Measurements from ENCODE around the gene IRF2. TPM values are rescaled to one million over a fixed set of nuclear protein-coding genes. Genes with fewer than 3 reads are reported as not detected.
A peak's percentile ranks its signal among the peaks of the same experiment; 100 is the strongest.

The IRF2 gene
- total and polyA plus RNA-seq, 2 of the 8 experiments (the other 6 are each of a cell fraction or from before 2014, with no cell fraction given), result 13.8 to 17.0 TPM

- TF ChIP-seq CHD7 (IDR thresholded peaks at IDR 0.05; ENCODE audit: insufficient replicate concordance, low read length) (no peak), SP2 (IDR thresholded peaks at IDR 0.05; ENCODE audit: low read length) (no peak), CTBP2 (IDR thresholded peaks at IDR 0.05; ENCODE audit: borderline replicate concordance, insufficient read depth, insufficient read length, low read length) (peak; percentile 90), BACH1 (IDR thresholded peaks at IDR 0.05; ENCODE audit: low read length) (peak; percentile 56; the same call in 1 of the 2 replicates), SIRT6 (IDR thresholded peaks at IDR 0.05; ENCODE audit: low read length) (no peak), ASH2L (IDR thresholded peaks at IDR 0.05; ENCODE audit: low read length) (peak; percentile 89), RBBP5 (IDR thresholded peaks at IDR 0.05; ENCODE audit: borderline replicate concordance, low read depth, low read length) (peak; percentile 42)
Observed at GRCh38 chr4:184389978-184390900, 84.1 kb downstream of the IRF2 start (continued).
